Mucosa of gallbladder (tissue), 1 donor: Measurements from ENCODE around the gene RIT2. TPM values are rescaled to one million over a fixed set of nuclear protein-coding genes. Genes with fewer than 3 reads are reported as not detected.

Experiments used
- DNase-seq: peaks from one replicate; pipeline ENCODE4 v3.0.0-alpha.2; 2020; ENCODE audit warnings: low spot score
- total RNA-seq: library from RNA; stranded (reverse); gene quantifications from one replicate; pipeline ENCODE4 v1.2.1, GENCODE V29; 2021
- donor health status: DM: no; HTN: no; CAD: no.

RIT2 gene
- total RNA-seq: not detected

DNA sequence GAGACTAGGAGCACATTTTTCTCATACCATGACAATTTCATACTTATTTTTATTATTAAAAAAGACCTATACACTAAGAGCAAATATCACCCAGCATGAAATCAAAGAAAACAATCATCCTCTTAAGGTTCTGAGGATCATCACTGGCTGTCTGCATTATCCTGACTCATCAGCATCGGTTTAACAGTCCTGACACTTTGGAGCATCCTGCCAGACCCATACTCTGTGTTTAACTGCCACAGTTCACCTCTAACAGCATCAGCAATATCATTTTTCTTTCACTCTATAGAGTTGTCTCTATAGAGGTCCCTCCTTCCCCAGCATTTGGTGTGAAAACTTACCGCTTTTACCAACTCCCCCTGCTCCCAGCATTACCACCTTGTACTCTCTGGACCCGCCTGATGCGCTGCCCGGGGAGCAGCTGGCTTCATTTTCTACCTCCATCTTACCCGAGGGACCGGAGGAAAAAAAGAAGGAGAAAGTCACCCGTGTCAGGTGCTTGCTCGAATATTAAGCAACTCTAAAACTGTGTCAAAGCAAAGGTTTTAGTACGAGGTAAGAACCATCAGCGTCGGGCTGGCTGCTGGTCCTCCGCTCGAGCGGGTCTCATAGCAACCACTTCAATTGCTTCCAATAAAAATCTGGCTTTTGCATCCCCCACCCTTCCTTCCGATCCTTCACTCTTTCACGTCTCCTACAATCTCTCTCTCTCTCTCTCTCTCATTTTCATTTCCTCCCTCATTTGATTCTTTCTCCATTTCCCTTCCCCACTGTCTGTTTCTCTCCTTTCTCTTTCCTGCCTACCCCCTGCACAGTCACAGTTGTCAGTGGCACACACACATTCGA lies at the start of gene RIT2:
Gene RIT2, minus strand, starts transcription at position 610 of the 846 bp plus-strand sequence.
- DNase-seq: no peak

- DNase-seq: no peak
Observed at GRCh38 chr18:43161528-43161927, 46.0 kb upstream of the RIT2 start.

- DNase-seq: no peak
Observed at GRCh38 chr18:43160509-43160908, 45.0 kb upstream of the RIT2 start.

DNA sequence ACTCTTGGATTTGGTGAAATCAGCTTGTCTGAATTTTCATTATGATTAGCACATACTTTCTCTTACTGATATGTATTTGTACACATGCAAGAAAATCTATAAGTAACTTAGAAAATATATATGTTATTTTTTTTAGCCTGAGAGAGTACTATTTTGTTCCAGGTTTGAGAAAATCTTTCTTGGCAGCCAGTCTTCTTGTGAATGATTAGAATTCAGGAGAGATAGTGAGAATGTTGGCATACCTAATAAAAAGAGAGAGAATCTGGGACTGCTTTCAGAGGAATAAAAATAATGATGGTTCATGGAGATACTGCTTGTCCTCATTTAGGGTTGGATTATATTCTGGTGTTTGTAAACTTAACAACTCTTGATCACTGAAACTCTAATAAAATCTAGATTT lies 44.4 kb upstream of the RIT2 start:
- DNase-seq: no peak

DNA sequence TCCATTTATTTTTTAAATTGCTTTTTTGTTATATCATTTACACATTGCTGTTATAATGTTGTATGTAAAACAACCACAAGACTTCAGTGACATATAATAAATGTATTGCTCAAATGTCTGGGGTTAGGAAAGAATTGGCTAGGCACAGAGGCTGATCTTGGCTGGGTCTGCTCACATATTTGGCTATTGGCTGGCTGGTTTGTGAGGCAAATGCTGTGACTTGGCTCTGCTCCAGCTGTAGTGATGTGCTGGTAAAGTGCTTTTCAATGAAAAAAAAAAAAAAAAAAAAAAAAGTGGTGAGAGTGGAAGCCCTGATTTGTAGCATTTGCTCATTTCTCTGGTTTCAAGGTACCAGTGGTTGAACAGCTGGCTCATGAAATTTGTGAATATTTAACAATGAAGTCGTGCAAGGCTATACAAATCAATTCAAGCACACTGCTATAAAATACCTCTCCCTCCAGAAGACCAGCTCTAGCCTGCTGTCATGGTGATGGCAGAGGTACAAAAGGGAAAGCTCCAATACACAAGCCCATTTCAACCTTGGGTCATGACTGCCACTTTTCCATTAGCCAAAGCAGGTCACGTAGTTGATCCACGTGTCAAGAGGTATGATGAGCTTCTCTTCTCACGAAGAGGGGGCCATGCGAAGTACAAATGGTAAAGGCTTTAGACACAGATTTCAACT lies 43.7 kb upstream of the RIT2 start:
- no peak for DNase-seq

DNA sequence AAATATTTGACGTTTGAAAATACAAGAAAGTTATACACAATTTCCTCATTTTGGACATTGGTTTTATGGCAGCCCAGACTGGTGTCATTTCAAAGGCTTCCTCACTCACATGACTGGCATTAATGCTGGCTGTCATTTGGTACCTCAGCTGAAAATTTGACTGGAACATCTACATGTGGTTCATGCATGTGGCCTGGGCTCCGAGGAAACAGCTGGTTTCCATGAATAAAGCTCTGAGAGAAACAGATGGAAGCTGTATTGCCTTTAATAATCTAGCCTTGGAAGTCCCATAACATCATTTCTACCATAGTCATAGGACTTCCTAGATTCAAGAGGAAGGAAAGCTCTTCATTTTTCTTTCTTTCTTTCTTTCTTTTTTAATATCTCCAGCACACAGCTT lies 42.9 kb upstream of the RIT2 start:
- DNase-seq: no peak

DNA sequence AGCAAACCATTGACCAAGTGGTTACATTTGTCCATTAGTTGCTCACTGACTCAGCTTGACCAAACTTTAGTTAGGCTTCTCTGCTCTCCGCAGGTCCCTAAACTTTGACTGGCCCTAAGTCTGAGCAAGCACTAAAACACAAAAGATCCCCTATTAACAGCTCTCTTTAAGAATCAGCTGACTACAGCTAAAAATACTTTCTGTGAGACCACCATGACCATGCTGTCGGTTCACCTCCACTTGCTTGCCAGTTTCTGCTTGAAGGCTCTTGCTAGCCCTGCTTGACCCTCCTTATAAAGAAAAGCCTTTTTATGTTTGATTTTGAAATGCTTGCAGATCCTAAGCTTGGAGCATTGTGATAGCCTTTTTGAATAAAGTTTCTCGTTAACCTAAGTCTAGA lies 40.4 kb upstream of the RIT2 start:
- DNase-seq: no peak

GRCh38 chr18:43148231-43148630 lies 32.7 kb upstream of the RIT2 start:
- no peak for DNase-seq

DNA sequence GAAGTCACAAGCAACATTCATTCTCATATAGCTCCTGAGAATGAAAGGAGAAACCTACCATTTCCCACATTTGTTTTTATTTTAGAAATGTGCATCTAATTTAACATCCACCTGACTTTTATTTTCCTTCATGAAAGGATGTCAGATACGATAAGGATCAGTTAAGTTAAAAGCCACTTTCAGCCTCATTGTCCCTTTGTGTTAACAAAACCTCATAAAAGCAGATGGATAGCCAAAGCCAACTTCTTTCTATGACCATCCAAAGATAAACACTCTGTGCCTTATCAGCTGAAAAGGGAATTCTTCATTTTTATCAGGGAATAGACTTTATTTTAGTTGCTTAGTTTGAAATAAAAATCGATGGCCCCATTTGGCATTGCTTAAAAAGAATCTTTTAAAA lies 25.7 kb upstream of the RIT2 start:
- DNase-seq: no peak

DNA sequence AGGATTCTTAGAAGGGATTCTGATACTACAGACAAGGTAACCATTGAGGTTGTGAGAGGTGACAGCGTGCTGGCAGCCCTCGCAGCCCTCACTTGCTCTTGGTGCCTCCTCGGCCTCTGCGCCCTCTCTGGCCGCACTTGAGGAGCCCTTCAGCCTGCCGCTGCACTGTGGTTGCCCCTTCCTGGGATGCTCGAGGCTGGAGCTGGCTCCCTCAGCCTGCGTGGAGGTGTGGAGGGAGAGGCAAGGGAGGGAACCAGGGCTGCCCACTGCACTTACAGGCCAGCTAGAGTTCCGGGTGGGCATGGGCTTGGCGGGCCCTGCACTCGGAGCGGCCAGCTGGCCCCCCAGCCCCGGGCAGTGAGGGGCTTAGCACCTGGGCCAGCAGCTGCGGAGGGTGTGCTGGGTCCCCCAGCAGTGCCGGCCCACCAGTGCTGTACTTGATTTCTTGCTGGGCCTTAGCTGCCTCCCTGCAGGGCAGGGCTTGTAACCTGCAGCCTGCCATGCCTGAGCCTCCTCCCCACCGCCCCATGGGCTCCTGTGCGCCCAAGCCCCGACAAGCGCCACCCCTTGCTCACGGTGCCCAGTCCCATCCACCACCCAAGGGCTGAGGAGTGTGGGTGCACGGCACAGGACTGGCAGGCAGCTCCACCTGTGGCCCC lies 23.9 kb upstream of the RIT2 start:
- DNase-seq: no peak

DNA sequence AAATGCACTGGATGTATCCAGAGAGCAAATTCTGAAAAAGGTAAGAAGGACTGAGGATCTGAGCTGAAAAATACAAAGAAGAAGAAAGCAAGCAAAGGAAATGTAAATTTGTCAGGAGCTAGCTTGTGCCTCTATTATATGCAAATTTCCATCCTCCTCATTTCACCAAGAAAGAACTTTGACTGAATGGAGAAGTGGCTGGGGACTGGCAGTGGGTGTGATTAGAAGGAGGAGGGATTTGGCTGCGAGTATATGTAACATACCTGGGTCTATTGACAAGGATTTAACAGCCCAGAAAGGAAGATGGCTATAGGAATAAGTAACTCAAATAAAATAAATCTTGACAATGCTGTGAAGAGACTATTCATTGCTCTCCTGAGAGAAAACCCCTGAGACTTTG lies 19.4 kb upstream of the RIT2 start:
- no peak for DNase-seq

DNA sequence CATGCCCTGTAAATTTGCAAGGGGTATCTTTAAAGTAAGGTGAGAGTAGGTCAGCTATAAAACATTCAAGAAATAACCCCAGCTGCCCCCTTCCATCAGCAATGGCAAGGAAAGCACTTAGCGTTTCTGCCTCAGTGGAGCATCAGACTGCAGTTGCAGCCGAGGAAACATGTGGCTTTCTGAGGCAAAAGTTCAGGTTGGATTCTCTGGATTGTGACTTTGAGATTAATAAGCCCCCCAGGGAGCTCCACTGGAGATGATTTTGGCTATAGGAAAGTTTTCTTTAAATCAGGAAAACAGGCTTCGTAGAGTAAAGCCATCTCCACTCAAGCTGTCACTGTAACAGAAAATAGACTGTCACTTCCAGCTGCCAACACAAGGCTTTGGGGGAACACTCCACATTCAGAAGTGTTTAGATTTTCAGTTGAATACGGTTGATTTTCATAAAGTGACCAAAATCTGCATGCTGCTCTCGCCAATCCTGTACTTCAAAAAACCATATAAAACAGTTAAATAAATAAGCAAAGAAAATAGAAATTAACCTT lies 15.3 kb upstream of the RIT2 start:
- DNase-seq: no peak

GRCh38 chr18:43129946-43130524 lies 14.6 kb upstream of the RIT2 start:
- no peak for DNase-seq

GRCh38 chr18:43125471-43125870 lies 10.0 kb upstream of the RIT2 start:
- DNase-seq: no peak

DNA sequence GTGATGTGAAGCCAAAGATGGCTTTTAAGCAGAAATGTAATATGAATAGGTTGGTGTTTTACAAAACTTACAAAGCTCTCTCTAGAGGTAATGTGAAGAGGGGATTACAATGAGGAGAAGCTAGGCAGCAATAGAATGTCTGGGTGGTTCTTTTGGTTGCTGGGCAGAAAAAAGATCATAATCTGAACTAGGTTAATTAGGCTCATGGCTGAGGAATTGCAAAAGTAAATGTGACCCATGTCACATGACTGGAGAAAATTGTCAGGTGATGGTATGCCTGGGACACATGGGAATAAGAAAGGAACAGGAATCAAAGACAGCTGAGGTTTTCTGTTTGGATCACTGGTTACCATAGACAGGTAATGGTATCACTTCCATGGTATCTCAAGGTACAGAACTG lies 7.5 kb upstream of the RIT2 start:
- DNase-seq: no peak

DNA sequence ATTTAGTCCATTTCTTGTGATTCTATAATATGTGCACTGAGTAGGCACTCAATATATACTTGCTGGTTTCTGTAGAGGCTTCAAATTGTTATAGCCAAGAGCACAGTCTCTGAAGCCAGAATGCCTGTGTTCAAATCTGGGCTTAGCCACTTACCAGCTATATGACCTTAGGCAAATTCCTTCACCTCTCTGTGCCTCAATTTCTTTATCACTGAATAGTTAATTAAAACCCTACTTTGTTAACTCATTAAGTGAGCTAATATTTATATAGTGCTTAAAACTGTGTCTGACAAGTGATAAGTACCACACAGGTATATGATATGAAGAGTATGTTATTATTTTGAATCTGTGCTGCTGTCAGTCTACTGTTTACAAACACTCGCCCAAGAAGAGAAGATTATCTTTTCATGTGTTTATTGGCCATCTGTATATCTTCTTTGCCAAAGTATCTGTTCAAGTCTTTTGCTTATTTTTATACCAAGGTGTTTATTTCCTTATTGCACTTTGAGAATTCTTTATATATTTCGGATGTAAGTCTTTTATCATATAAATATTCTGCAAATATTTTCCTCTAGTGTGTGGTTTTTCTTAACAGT lies 1.3 kb upstream of the RIT2 start:
- no peak for DNase-seq

DNA sequence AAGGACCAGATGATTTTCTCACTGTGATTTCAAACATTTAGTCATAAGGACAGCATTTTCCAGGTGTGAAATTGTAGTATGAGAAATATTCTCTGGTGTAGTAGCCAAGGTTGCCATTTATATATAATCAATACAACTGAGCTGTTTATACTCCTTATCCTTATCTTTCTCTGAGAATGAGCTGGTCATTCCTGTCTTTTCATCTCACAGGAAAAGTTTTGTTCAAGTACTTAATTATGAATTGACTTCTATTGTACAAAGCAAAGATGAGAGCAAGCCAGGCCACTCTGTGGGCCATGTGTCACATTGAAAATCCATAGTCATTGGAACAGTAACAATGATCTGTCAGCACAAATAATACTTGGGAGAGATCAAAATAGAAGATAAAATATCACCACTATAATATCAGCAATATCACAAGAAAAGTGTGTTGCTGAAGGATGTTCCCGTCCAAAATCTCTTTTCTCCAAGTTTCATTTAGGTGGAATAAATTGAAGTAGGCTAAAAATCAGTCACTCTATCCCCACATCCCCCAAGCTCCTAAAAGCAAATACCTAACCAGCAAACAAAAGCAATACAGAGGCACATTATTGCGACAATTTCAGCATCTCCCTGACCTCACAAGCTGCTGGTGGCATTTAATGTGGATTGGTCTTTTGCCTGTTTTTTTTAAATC lies 2.1 kb downstream of the RIT2 start:
- DNase-seq: no peak

GRCh38 chr18:43108882-43109281 lies 6.6 kb downstream of the RIT2 start:
- DNase-seq: no peak

- no peak for DNase-seq
Observed at GRCh38 chr18:43108469-43108868, 7.0 kb downstream of the RIT2 start.

DNA sequence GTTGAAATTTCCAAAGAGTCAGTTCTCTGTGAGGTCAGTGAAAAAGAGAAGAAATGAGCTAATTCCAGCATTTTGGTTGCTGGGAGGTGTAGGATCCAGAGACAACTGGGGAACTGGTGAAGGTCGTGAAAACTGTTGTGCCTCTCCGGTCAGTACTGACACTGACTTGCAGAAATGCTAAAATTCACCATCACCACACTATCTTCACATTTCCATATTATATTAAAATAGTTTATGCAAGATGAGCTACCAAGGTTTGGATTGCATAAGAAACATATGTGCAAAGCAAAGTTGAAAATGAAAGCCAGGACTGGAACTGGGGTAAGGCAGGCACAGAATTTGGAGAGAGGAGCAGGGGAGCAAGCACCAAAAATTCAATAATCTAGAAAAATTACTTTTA lies 21.8 kb downstream of the RIT2 start:
- DNase-seq: no peak

DNA sequence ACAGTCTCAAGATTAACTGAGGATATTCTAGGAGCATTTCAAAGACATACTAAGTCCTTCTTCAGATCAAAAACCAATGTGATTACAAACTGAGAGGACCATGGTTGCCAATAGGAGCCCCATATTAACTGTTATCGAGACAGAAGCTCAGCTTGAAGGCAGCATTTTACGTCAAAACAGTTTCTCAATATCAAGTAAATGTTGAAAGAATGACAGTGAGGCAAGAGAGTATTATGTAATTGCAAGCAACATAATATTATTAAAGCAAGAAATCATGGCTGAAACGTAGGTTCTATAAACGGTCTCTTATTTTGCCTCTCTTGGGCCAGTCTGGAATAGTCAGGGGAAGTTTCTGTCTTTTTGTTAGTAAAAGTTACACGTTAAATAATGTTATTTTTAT lies 22.9 kb downstream of the RIT2 start:
- DNase-seq: no peak
